Measurements from ENCODE around the gene NEU1. TPM values are rescaled to one million over a fixed set of nuclear protein-coding genes. Genes with fewer than 3 reads are reported as not detected.

Gene NEU1
- total and polyA plus RNA-seq, 2 of the 8 experiments (the other 6 are each of a cell fraction or from before 2014, with no cell fraction given), result 41.2 to 72.1 TPM

DNA sequence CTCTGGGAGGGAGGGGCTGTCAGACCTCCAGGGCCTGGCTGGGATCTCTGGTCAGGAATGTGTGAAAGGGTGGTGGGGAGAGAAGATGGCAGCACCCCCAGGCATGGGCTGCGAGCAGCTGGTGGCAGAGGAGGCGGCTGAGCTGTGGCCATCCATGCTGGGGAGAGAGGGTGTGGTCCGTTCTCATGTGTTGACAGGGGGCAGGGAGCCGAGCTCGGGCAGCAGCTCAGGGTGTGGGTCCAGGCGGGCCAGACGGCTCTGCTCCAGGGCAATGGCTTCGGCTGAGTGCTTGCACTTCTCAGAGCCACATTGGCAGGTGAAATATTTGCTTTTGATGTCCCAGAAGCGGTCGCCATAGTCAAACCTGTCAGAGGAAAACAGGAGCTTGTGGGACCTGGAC lies 17.3 kb upstream of the NEU1 start (continued):
- TF ChIP-seq SP4 (IDR thresholded peaks at IDR 0.05; ENCODE audit: low read length) (no peak), CHD2 (IDR thresholded peaks at IDR 0.05; ENCODE audit: low read length) (no peak), CHD1 (IDR thresholded peaks at IDR 0.05; ENCODE audit: low read depth, low read length) (no peak), TAF7 (optimal IDR thresholded peaks at IDR 0.05; ENCODE audit: borderline replicate concordance, low read depth, low read length) (no peak), POLR2AphosphoS5 (IDR thresholded peaks at IDR 0.05; ENCODE audit: low read depth, low read length) (no peak), SP1 (IDR thresholded peaks at IDR 0.05; ENCODE audit: low read depth, low read length) (no peak), SIX5 (IDR thresholded peaks at IDR 0.05; ENCODE audit: low read depth, low read length) (no peak)
